VCaP (cell line): Measurements from ENCODE around the gene HELT.

Source experiments
- H3K27ac ChIP-seq: fragments of 450-650 bp; 2 replicates; pipeline ENCODE4 v1.5.1; 2017
- CTCF ChIP-seq: fragments of 450-650 bp; conservative IDR thresholded peaks from 2 replicates; pipeline ENCODE4 v1.5.1; 2017; ENCODE audit warnings: mild to moderate bottlenecking, moderate library complexity

HELT gene

GRCh38 chr4:185018834-185019455 lies 655 bp downstream of the HELT start:
- peak overlapping the region; percentile 40; the same call in 1 of the 2 replicates for H3K27ac ChIP-seq
- no peak for TF ChIP-seq CTCF

GRCh38 chr4:185019456-185020292 lies 1.4 kb downstream of the HELT start:
- TF ChIP-seq CTCF, result no peak
- peak overlapping the region; percentile 40; the same call in 1 of the 2 replicates for H3K27ac ChIP-seq

- no peak for TF ChIP-seq CTCF
- peak overlapping the region; percentile 40; the same call in 1 of the 2 replicates for H3K27ac ChIP-seq
Observed at GRCh38 chr4:185020293-185020808, 2.1 kb downstream of the HELT start.

GRCh38 chr4:185020863-185021761 lies 2.8 kb downstream of the HELT start:
- TF ChIP-seq CTCF, result no peak
- no peak overlapping the region for H3K27ac ChIP-seq

- TF ChIP-seq CTCF, result no peak
- H3K27ac ChIP-seq, result no peak overlapping the region
Observed at GRCh38 chr4:185023471-185023870, 5.2 kb downstream of the HELT start.

GRCh38 chr4:185028625-185029024 lies 10.3 kb downstream of the HELT start:
- H3K27ac ChIP-seq, result peak overlapping the region; percentile 23
- TF ChIP-seq CTCF, result no peak
